ENCODE measurements around the gene VANGL1. TPM values are rescaled to one million over a fixed set of nuclear protein-coding genes. Genes with fewer than 3 reads are reported as not detected.

The VANGL1 gene
- total RNA-seq, 1 experiment from 2014 or later: 21.9 TPM

DNA sequence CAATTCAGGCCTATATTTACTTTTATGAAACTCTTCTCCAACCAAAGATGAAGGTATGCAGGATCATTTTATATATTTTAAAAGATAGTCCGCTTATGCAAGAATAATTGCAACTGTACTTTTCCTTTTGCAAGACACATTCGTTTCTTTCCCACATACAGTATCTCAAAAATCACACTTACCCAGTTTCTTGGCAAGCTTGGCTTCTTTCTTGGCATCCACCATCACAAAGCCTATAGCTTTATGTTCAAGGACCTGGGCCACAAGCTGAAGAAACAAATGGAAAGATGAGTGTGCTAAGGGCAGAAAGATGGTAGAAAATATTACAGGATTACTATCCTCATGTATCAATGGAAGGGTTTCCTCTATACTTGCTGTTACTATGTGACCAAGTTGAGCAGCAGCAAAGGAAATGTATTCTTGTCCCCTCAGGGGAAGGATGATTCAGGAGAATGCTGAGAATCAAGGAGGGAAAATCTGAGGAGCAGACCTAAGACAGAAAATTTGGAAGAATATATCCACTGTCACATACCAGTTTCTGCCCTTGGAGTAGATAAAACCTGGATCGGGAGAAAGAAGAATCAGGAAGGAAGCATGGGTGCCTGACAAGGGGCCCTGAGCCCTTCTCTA is 103.0 kb downstream of the VANGL1 start:
- no peak for DNase-seq (ENCODE audit: low spot score)

DNA sequence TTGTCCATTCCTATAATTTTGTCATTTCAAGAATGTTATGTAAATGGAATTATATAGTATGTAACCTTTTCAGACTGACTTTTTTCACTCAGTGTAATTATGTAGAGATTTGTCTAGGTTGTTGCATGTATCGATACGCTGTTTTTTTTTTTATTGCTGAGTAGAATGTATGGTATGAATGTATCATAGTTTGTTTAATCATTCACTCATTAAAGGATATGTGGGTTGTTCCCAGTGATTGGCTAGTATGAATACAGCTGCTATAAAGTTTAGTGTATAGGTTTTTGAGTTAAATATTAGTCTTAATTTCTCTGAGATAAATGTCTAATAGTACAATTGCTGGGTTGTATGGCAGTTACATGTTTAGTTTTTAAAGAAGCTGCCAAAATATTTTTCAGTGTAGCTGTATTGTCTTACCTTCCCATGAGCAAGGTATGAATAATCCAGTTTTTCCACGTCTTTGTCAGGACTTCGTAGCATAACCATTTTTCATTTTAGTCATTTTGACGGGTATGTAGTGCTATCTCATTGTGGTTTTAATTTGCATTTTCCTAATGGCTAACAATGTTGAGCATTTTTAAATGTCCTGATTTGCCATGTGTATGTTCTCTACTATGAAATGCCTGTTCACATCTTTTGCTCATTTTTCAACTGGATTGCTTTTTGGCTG is 104.4 kb downstream of the VANGL1 start:
- no peak for DNase-seq (ENCODE audit: low spot score)

Other genes starting within 250 kb of the VANGL1 start
- not detected in 2 replicates for gene CASQ2, start 126.7 kb downstream of the VANGL1 start, total RNA-seq (2014; rRNA removed; shearing (Covaris generic))
- 0.07 TPM in 1 of 2 replicates, not detected in the other for gene NHLH2, start 199.2 kb downstream of the VANGL1 start, total RNA-seq (2014; rRNA removed; shearing (Covaris generic))